Keratinocyte (primary cell): ENCODE measurements around the gene TRPC4AP. TPM values are rescaled to one million over a fixed set of nuclear protein-coding genes. Genes with fewer than 3 reads are reported as not detected.

Experiments
- DNase-seq: peaks from one replicate; pipeline ENCODE4 v3.0.0-alpha.2; 2011; ENCODE audit warnings: low read depth, missing footprints, low spot score
- FAIRE-seq: peaks from 2 replicates; lab custom pipeline; 2011; peaks lifted over from hg19 to GRCh38; lab: Jason Lieb, UNC
- H2AFZ ChIP-seq: 2 replicates; pipeline ENCODE4 v1.6.0; 2012; ENCODE audit warnings: low read length, control low read depth, inconsistent platforms; ENCODE audit not compliant: control insufficient read depth
- H3K27ac ChIP-seq: 2 replicates; pipeline ENCODE4 v1.5.1; 2011; ENCODE audit warnings: low read length; ENCODE audit not compliant: control insufficient read depth, insufficient read depth
- H3K27me3 ChIP-seq: 3 replicates; pipeline ENCODE4 v1.6.0; 2011; ENCODE audit warnings: low read length; ENCODE audit not compliant: control insufficient read depth, insufficient read depth; ENCODE audit errors: extremely low read depth
- H3K36me3 ChIP-seq, 2 experiments: 2 replicates in 1 of 2; 3 replicates in 1 of 2; pipeline ENCODE4 v1.5.1; 2011; ENCODE audit warnings: low read length in 2 of 2, mild to moderate bottlenecking in 1 of 2; ENCODE audit not compliant: control insufficient read depth in 2 of 2, insufficient read depth in 2 of 2; ENCODE audit errors: extremely low read depth in 1 of 2
- H3K4me1 ChIP-seq: 3 replicates; pipeline ENCODE4 v1.5.1; 2011; ENCODE audit warnings: low read length; ENCODE audit not compliant: control insufficient read depth, insufficient read depth; ENCODE audit errors: extremely low read depth
- H3K4me2 ChIP-seq: 3 replicates; pipeline ENCODE4 v1.6.0; 2011; ENCODE audit warnings: low read depth, low read length; ENCODE audit not compliant: control insufficient read depth, insufficient read depth; ENCODE audit errors: extremely low read depth
- H3K4me3 ChIP-seq, 3 experiments: fragments of 200-600 bp in 1 of 3; sonication (generic) in 1 of 3; 2 replicates in 2 of 3; 3 replicates in 1 of 3; pipeline ENCODE4 v1.5.1; 2011 to 2016; ENCODE audit warnings: low read length in 3 of 3, mild to moderate bottlenecking in 3 of 3, control low read depth in 2 of 3, inconsistent platforms in 1 of 3, low read depth in 1 of 3, mixed read lengths in 1 of 3, mixed run types in 1 of 3, moderate library complexity in 1 of 3; ENCODE audit not compliant: control insufficient read depth in 2 of 3, insufficient read depth in 2 of 3; ENCODE audit errors: extremely low read depth in 1 of 3
- H3K79me2 ChIP-seq: 2 replicates; pipeline ENCODE4 v1.6.0; 2012; ENCODE audit warnings: low read length; ENCODE audit not compliant: control insufficient read depth, insufficient read depth
- H3K9ac ChIP-seq: 3 replicates; pipeline ENCODE4 v1.6.0; 2011; ENCODE audit warnings: low read length; ENCODE audit not compliant: control insufficient read depth, insufficient read depth; ENCODE audit errors: extremely low read depth
- H3K9me1 ChIP-seq: 3 replicates; pipeline ENCODE4 v1.6.0; 2011; ENCODE audit warnings: low read length; ENCODE audit not compliant: control insufficient read depth, insufficient read depth; ENCODE audit errors: extremely low read depth
- H3K9me3 ChIP-seq: 2 replicates; pipeline ENCODE4 v1.5.1; 2012; ENCODE audit warnings: low read depth, low read length; ENCODE audit not compliant: control insufficient read depth
- H4K20me1 ChIP-seq: 3 replicates; pipeline ENCODE4 v1.6.0; 2011; ENCODE audit warnings: low read length; ENCODE audit not compliant: control insufficient read depth, insufficient read depth; ENCODE audit errors: extremely low read depth
- CTCF ChIP-seq, 3 experiments: IDR thresholded peaks in 1 of 3; conservative IDR thresholded peaks in 1 of 3; optimal IDR thresholded peaks in 1 of 3; 2 replicates in 2 of 3; 3 replicates in 1 of 3; pipeline versions ENCODE3 to v1.5.1; 2011; ENCODE audit warnings: low read length in 3 of 3, mild to moderate bottlenecking in 3 of 3, moderate library complexity in 2 of 3, control low read depth in 1 of 3, inconsistent platforms in 1 of 3; ENCODE audit not compliant: insufficient read depth in 2 of 3; ENCODE audit errors: extremely low read depth in 1 of 3
- EZH2 ChIP-seq: IDR thresholded peaks from one replicate; pipeline ENCODE4 v1.6.1; 2012; ENCODE audit warnings: inconsistent platforms, mild to moderate bottlenecking, low read length, moderate library complexity
- dilution Hi-C: fragments of 300-500 bp; cut with MboI; formaldehyde crosslinking; loops from one replicate; pipeline ENCODE4 v1.7.0; 2020; ENCODE audit warnings: low sequenced_read_pairs; ENCODE audit not compliant: extremely low pct_ligation_motif_present
- polyA plus RNA-seq, 5 experiments: library from polyadenylated mRNA; depleted of rRNA in 3 of 5; stranded (reverse) in 3 of 5; stranded (forward) in 1 of 5; unstranded in 1 of 5; fragments of >200 nt; gene quantifications; 1 replicate in 1 of 5; 2 replicates in 3 of 5; 3 replicates in 1 of 5; pipeline versions ENCODE4 v1.2.1 to v1.2.3, GENCODE V29; 2011 to 2012; ENCODE audit warnings: missing spikeins in 2 of 5, low read depth in 1 of 5, low replicate concordance in 1 of 5

Gene TRPC4AP
- polyA plus RNA-seq, 1 donor (not counting 4 experiments of a cell fraction or from before 2014, with no cell fraction given), result 53.9 TPM

- Histone ChIP-seq H3K36me3 (peaks cover 7 to 23% of the 10 kb centered on the region in 2 experiments), H3K27ac (no peak overlapping the region), H3K9ac (no peak overlapping the region), H2AFZ (no peak overlapping the region), H4K20me1 (no peaks in the 10 kb centered on the region), H3K9me1 (no peaks in the 10 kb centered on the region), H3K9me3 (no peaks in the 10 kb centered on the region), H3K4me2 (no peak overlapping the region), H3K4me3 (no peak overlapping the region), H3K27me3 (no peaks in the 10 kb centered on the region), H3K79me2 (no peaks in the 10 kb centered on the region), H3K4me1 (no peaks in the 10 kb centered on the region)
- TF ChIP-seq EZH2 (no peak), CTCF (optimal IDR thresholded peaks at IDR 0.05 in 1 of 3, IDR thresholded peaks at IDR 0.05 in 1 of 3, conservative IDR thresholded peaks at IDR 0.05 in 1 of 3; ENCODE audit: extremely low read depth in 1 of 3, insufficient read depth in 2 of 3, low read length in 3 of 3) (no peak)
- DNase-seq, result no peak
- dilution Hi-C loops, result no loop called here
- no peak for FAIRE-seq
These were observed 96.9 kb downstream of the TRPC4AP start for GRCh38 chr20:34995696-34996095.

GRCh38 chr20:34995192-34995591 is 97.4 kb downstream of the TRPC4AP start:
- Histone ChIP-seq H3K36me3 (peaks cover 7 to 23% of the 10 kb centered on the region in 2 experiments), H3K4me1 (no peaks in the 10 kb centered on the region), H4K20me1 (no peaks in the 10 kb centered on the region), H3K27me3 (no peaks in the 10 kb centered on the region), H3K4me2 (no peak overlapping the region), H3K27ac (no peak overlapping the region), H3K4me3 (no peak overlapping the region), H3K9me3 (no peaks in the 10 kb centered on the region), H3K79me2 (no peaks in the 10 kb centered on the region), H3K9me1 (no peaks in the 10 kb centered on the region), H3K9ac (no peak overlapping the region), H2AFZ (no peak overlapping the region)
- FAIRE-seq (no peak), DNase-seq (no peak)
- TF ChIP-seq EZH2 (no peak), CTCF (optimal IDR thresholded peaks at IDR 0.05 in 1 of 3, IDR thresholded peaks at IDR 0.05 in 1 of 3, conservative IDR thresholded peaks at IDR 0.05 in 1 of 3; ENCODE audit: extremely low read depth in 1 of 3, insufficient read depth in 2 of 3, low read length in 3 of 3) (no peak)
- dilution Hi-C loops, result no loop called here
